GM12878 (cell line): ENCODE results near the gene IRAK2. TPM values are rescaled to one million over a fixed set of nuclear protein-coding genes. Genes with fewer than 3 reads are reported as not detected.
"Not testable (repeated sequence)": the region's sequence is repeated elsewhere in the genome, so short reads cannot be mapped to it uniquely, and the experiment has no call there.

Source experiments
- ATAC-seq: fragments of 200-7000 bp; cut with Tn5 transposase; 3 replicates; pipeline ENCODE4 v1.9.1; 2020; ENCODE audit warnings: mild to moderate bottlenecking, moderate library complexity
- BruUV-seq: library from RNA; stranded (reverse); fragments of 400-500 nt; replicated peaks from 2 replicates; lab custom pipeline; 2021; lab: Mats Ljungman, UMichigan
- CTCF ChIA-PET: fragments of 300-600 bp; sonication (Branson Sonifier 250); formaldehyde crosslinking; extraction: SDS; loops from one replicate; lab custom pipeline; 2021; ENCODE audit warnings: inconsistent platforms; lab: Yijun Ruan, JAX
- POLR2A ChIA-PET: fragments of 350-600 bp; formaldehyde crosslinking; extraction: SDS; loops from one replicate; lab custom pipeline; 2021; ENCODE audit warnings: inconsistent platforms; lab: Charles Lee
- RAD21 ChIA-PET: fragments of 300-600 bp; sonication (Branson Sonifier 250); formaldehyde crosslinking; loops from one replicate; lab custom pipeline; 2023; ENCODE audit warnings: antibody characterized with exemption; ENCODE audit not compliant: unreplicated experiment; lab: Charles Lee
- SMC1A ChIA-PET: fragments of 300-600 bp; sonication (Branson Sonifier 250); formaldehyde crosslinking; loops from one replicate; lab custom pipeline; 2023; ENCODE audit not compliant: unreplicated experiment, uncharacterized antibody; lab: Charles Lee
- DNase-seq: peaks from one replicate; pipeline ENCODE4 v3.0.0-alpha.2; 2011; ENCODE audit warnings: low read depth, low spot score
- FAIRE-seq: peaks from 3 replicates; lab custom pipeline; 2011; peaks lifted over from hg19 to GRCh38; lab: Jason Lieb, UNC
- H2AFZ ChIP-seq: 2 replicates; pipeline ENCODE4 v1.6.0; 2011; ENCODE audit warnings: low read depth, low read length, control low read depth; ENCODE audit not compliant: control insufficient read depth
- H3K27ac ChIP-seq: 2 replicates; pipeline ENCODE4 v1.5.1; 2011; ENCODE audit warnings: control low read depth; ENCODE audit not compliant: control insufficient read depth, insufficient read depth
- H3K27me3 ChIP-seq, 2 experiments: replicated peaks in 1 of 2; 2 replicates each; pipeline versions ENCODE4 v1.6.0 to v1.6.1; 2011; ENCODE audit warnings: low read length in 1 of 2; ENCODE audit not compliant: control insufficient read depth in 2 of 2, insufficient read depth in 2 of 2
- H3K36me3 ChIP-seq, 2 experiments: 2 replicates each; pipeline ENCODE4 v1.5.1; 2011; ENCODE audit warnings: low read length in 1 of 2; ENCODE audit not compliant: control insufficient read depth in 2 of 2, insufficient read depth in 2 of 2
- H3K4me1 ChIP-seq: 2 replicates; pipeline ENCODE4 v1.6.1; 2011; ENCODE audit warnings: mild to moderate bottlenecking, low read length, moderate library complexity, mixed read lengths; ENCODE audit not compliant: control insufficient read depth, insufficient read depth
- H3K4me2 ChIP-seq: 2 replicates; pipeline ENCODE4 v1.6.0; 2011; ENCODE audit warnings: control low read depth; ENCODE audit not compliant: control insufficient read depth, insufficient read depth
- H3K4me3 ChIP-seq: fragments of 200-600 bp; sonication (generic); 2 replicates; pipeline ENCODE4 v1.5.1; 2016
- H3K79me2 ChIP-seq: 2 replicates; pipeline ENCODE4 v1.6.0; 2011; ENCODE audit warnings: low read length; ENCODE audit not compliant: control insufficient read depth, insufficient read depth
- H3K9ac ChIP-seq: 2 replicates; pipeline ENCODE4 v1.8.0; 2011; ENCODE audit warnings: low read length, control low read depth, mixed read lengths; ENCODE audit not compliant: control insufficient read depth, insufficient read depth
- H3K9me3 ChIP-seq: replicated peaks from 3 replicates; pipeline ENCODE4 v1.5.1; 2011; ENCODE audit warnings: mild to moderate bottlenecking, low read length; ENCODE audit not compliant: control insufficient read depth, insufficient read depth
- H4K20me1 ChIP-seq: 2 replicates; pipeline ENCODE4 v1.6.0; 2011; ENCODE audit not compliant: control insufficient read depth, insufficient read depth
- JUND ChIP-seq: IDR thresholded peaks from 2 replicates; pipeline ENCODE4 v1.6.1; 2012; ENCODE audit warnings: low read depth, mild to moderate bottlenecking, low read length, improper control_type of control experiment, moderate library complexity
- KDM1A ChIP-seq: fragments of 200-600 bp; sonication (generic); IDR thresholded peaks from 2 replicates; pipeline ENCODE4 v1.6.1; 2016; ENCODE audit warnings: borderline replicate concordance
- MYC ChIP-seq: IDR thresholded peaks from 2 replicates; pipeline ENCODE4 v1.6.1; 2011; ENCODE audit warnings: mild to moderate bottlenecking, low read length, moderate library complexity, inconsistent platforms; ENCODE audit not compliant: insufficient read depth, insufficient replicate concordance, insufficient read length, severe bottlenecking
- NFYB ChIP-seq: IDR thresholded peaks from 2 replicates; pipeline ENCODE4 v1.6.1; 2011; ENCODE audit warnings: low read depth, mild to moderate bottlenecking, low read length, improper control_type of control experiment, moderate library complexity; ENCODE audit not compliant: insufficient read depth
- SPI1 ChIP-seq: IDR thresholded peaks from 2 replicates; pipeline ENCODE4 v1.6.1; 2011; ENCODE audit warnings: low read depth, mild to moderate bottlenecking, low read length, moderate library complexity, borderline replicate concordance; ENCODE audit not compliant: insufficient read depth
- WGBS: methylation state at CpG from one replicate; pipeline ENCODE4 v1.1.6; 2016; ENCODE audit warnings: low lambda C conversion rate; ENCODE audit not compliant: insufficient replicate concordance, insufficient coverage; ENCODE audit errors: missing lambda C conversion rate; 5-methylcytosine and 5-hydroxymethylcytosine counted together
- in situ Hi-C: fragments of 300-500 bp; cut with MboI; formaldehyde crosslinking; loops from 9 replicates; pipeline ENCODE4 v1.14.3; 2018; ENCODE audit warnings: mixed read lengths
- intact Hi-C: fragments of 100-400 bp; cut with micrococcal nuclease; formaldehyde crosslinking; loops from one replicate; pipeline ENCODE4 v1.14.2; 2022; ENCODE audit not compliant: unreplicated experiment
- polyA plus RNA-seq, 11 experiments: library from polyadenylated mRNA; depleted of rRNA in 4 of 11; unstranded in 6 of 11; stranded (reverse) in 5 of 11; fragments of >200 nt; fragmentation: Nextera tagmentation in 4 of 11; fragmentation: Illumina TruSeq in 1 of 11; extraction: Ambion mirVana in 4 of 11; extraction: Trizol in 1 of 11; gene quantifications; 1 replicate in 1 of 11; 2 replicates in 10 of 11; pipeline versions ENCODE4 v1.2.1 to v1.2.3, GENCODE V29; 2011 to 2016; ENCODE audit warnings: inconsistent platforms in 2 of 11, missing spikeins in 2 of 11, low read depth in 1 of 11
- total RNA-seq, 4 experiments: library from RNA; depleted of rRNA in 3 of 4; stranded (reverse); fragments of >200 nt in 3 of 4; fragmentation: Illumina TruSeq in 1 of 4; extraction: Trizol in 1 of 4; gene quantifications; 2 replicates each; pipeline versions ENCODE4 v1.2.1 to v1.2.3, GENCODE V29; 2013 to 2021

The IRAK2 gene
- total and polyA plus RNA-seq, 10 of the 15 experiments (the other 5 are each of a cell fraction or from before 2014, with no cell fraction given): 0.48 to 5.7 (median 4.5) TPM

GRCh38 chr3:10122724-10123123 lies 42.0 kb upstream of the IRAK2 start:
- Histone ChIP-seq H3K4me2 (no peak overlapping the region; the same call in 1 of the 2 replicates), H3K79me2 (peaks cover 45% of the 10 kb centered on the region), H3K9ac (no peak overlapping the region), H3K36me3 (peaks cover 4 to 27% of the 10 kb centered on the region in 2 experiments), H3K27ac (no peak overlapping the region), H3K27me3 (no peaks in the 10 kb centered on the region), H3K9me3 (no peaks in the 10 kb centered on the region), H2AFZ (no peak overlapping the region), H4K20me1 (no peaks in the 10 kb centered on the region; the same call in 1 of the 2 replicates), H3K4me3 (no peak overlapping the region), H3K4me1 (no peaks in the 10 kb centered on the region)
- intact Hi-C loops (no loop called here), in situ Hi-C loops (no loop called here)
- ChIA-PET CTCF (no interaction called here), SMC1A (no interaction called here), POLR2A (interaction anchor here (0.6 to 1.4 kb wide), 2 partner anchors 23 to 322 kb away, joined by 3 read pairs; no protein-coding TSS in a partner anchor), RAD21 (no interaction called here)
- WGBS: 100% methylated on average over 4 of the region's 4 CpGs
- ATAC-seq (no peak), DNase-seq (no peak), FAIRE-seq (no peak)
- BruUV-seq: no TSS peak
- TF ChIP-seq JUND (no peak), SPI1 (no peak), MYC (no peak), KDM1A (no peak)

GRCh38 chr3:10135872-10136271 lies 28.8 kb upstream of the IRAK2 start:
- RAD21 ChIA-PET: interaction anchor here (1.4 to 1.6 kb wide), 2 partner anchors 20 to 88 kb away, joined by 3 read pairs; no protein-coding TSS in a partner anchor
- H2AFZ ChIP-seq, H3K79me2 ChIP-seq: not testable (repeated sequence)
- CTCF ChIA-PET: interaction anchor here (0.6 to 1.5 kb wide), 2 partner anchors 43 to 86 kb away, joined by 3 to 4 read pairs; no protein-coding TSS in a partner anchor
- peak; percentile 78 for TF ChIP-seq NFYB
- TF ChIP-seq, all 136 proteins: peak for 1; not testable (repeated sequence) for 135
- intact Hi-C loops, H3K9ac ChIP-seq, in situ Hi-C loops, H3K4me1 ChIP-seq, FAIRE-seq, H4K20me1 ChIP-seq, ATAC-seq, H3K9me3 ChIP-seq, H3K4me3 ChIP-seq, DNase-seq, H3K4me2 ChIP-seq, H3K27ac ChIP-seq, H3K27me3 ChIP-seq, H3K36me3 ChIP-seq, BruUV-seq: not testable (repeated sequence)
- POLR2A ChIA-PET: interaction anchor here (0.6 kb wide), 2 partner anchors 88 to 1390 kb away, joined by 3 to 4 read pairs; no protein-coding TSS in a partner anchor
- SMC1A ChIA-PET: interaction anchor here (0.9 to 2.1 kb wide), 2 partner anchors 15 to 88 kb away, joined by 3 to 5 read pairs; no protein-coding TSS in a partner anchor
- WGBS: 89% methylated on average over 9 of the region's 9 CpGs
